ENCODE measurements around the gene PRR7. TPM values are rescaled to one million over a fixed set of nuclear protein-coding genes. Genes with fewer than 3 reads are reported as not detected.
A peak's percentile ranks its signal among the peaks of the same experiment; 100 is the strongest.

PRR7 gene
- total and polyA plus RNA-seq, 2 of the 4 experiments (the other 2 are of a cell fraction): 1.1 to 10.1 TPM

DNA sequence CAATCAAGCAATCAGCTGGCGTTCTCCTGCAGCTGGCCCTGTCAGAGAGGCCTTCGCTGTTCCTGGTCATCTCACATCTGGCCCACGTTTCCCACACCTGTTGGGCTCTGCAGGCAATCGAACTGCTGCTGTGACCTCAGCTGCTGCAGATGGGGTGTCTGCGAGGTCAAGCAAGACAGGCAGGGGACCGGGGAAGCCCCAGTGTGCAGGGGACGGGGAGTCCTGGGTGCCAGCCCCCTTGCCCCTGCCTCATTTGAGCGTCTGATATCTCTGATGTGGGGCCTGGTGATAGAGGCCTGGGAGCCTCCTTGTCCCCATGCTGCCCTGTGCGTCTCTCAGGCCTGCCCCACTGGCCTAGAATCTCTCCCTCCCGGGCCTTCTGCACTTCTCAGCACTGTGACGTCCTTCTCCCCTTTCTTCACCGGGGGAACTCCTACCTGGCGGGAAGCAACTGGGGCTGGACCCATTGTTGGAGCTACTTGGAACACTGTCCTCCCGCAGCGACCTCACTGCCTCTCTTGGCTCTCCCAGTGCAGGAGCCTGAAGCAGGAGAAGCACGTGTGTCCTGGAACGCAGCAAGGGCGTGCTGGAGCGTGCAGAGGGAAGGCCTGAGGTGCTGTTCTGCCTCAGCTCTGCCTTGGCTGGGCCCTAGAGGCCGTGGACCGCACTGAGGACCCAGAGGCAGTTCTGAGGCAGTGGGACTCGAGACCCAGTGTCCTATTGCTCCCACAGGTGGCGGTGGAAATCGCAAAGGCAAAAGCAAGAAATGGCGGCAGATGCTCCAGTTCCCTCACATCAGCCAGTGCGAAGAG lies 16.3 kb upstream of the PRR7 start:
- no peak overlapping the region for H2BK15ac ChIP-seq (ENCODE audit: low read depth, low read length)
- dilution Hi-C loops (cut with HindIII; ENCODE audit: low sequenced_read_pairs, unreplicated experiment) (no loop called here), intact Hi-C loops (cut with micrococcal nuclease) (no loop called here), in situ Hi-C loops (cut with MboI; ENCODE audit: low sequenced_read_pairs) (no loop called here)
- H4K5ac ChIP-seq (ENCODE audit: low read depth, low read length): no peak overlapping the region
- peaks cover 29% of the 10 kb centered on the region for H4K20me1 ChIP-seq (ENCODE audit: insufficient read depth, low read length)
- H3K36me3 ChIP-seq (ENCODE audit: control insufficient read depth, insufficient read depth, low read length): peaks cover 31% of the 10 kb centered on the region
- no peak overlapping the region for H3K9ac ChIP-seq (ENCODE audit: low read depth, low read length)
- no peak overlapping the region for H4K91ac ChIP-seq (ENCODE audit: insufficient read depth, low read depth, low read length)
- H2BK20ac ChIP-seq (ENCODE audit: low read depth, low read length): no peak overlapping the region
- H3K4ac ChIP-seq (ENCODE audit: low read depth, low read length): no peak overlapping the region
- H2AK9ac ChIP-seq (replicated peaks; ENCODE audit: low read depth, low read length, poor library complexity): peak overlapping the region; percentile 49
- no peak overlapping the region for H3K14ac ChIP-seq (replicated peaks; ENCODE audit: low read depth, low read length)
- 91% methylated on average over 16 of the region's 26 CpGs; no CpG with 5 or more reads in 1 of the 2 experiments for WGBS, 2 experiments (ENCODE audit: extremely low coverage in 2 of 2, insufficient read length in 1 of 2)
- no peak overlapping the region for H3K27ac ChIP-seq (ENCODE audit: insufficient read depth, low read length)
- peaks cover 9% of the 10 kb centered on the region for H3K9me1 ChIP-seq (ENCODE audit: insufficient read depth, low read length)
- H4K8ac ChIP-seq (ENCODE audit: low read depth in 2 of 2, low read length in 2 of 2): no peak overlapping the region
- no TSS peak for BruUV-seq (replicated peaks)
- TF ChIP-seq NFE2L2 (IDR thresholded peaks at IDR 0.05; ENCODE audit: low read depth, low read length) (no peak), POLR2A (IDR thresholded peaks at IDR 0.05; ENCODE audit: low read depth, low read length) (no peak), MAFK (IDR thresholded peaks at IDR 0.05; ENCODE audit: low read depth, low read length) (no peak), CEBPB (IDR thresholded peaks at IDR 0.05; ENCODE audit: low read depth, low read length) (no peak), SMC3 (IDR thresholded peaks at IDR 0.05; ENCODE audit: low read depth, low read length) (no peak), BHLHE40 (IDR thresholded peaks at IDR 0.05; ENCODE audit: low read depth, low read length) (no peak)
- TF ChIP-seq, protein P1, sequence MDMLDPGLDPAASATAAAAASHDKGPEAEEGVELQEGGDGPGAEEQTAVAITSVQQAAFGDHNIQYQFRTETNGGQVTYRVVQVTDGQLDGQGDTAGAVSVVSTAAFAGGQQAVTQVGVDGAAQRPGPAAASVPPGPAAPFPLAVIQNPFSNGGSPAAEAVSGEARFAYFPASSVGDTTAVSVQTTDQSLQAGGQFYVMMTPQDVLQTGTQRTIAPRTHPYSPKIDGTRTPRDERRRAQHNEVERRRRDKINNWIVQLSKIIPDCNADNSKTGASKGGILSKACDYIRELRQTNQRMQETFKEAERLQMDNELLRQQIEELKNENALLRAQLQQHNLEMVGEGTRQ (IDR thresholded peaks at IDR 0.05; ENCODE audit: low read depth, low read length): no peak
- TF ChIP-seq, protein P2, sequence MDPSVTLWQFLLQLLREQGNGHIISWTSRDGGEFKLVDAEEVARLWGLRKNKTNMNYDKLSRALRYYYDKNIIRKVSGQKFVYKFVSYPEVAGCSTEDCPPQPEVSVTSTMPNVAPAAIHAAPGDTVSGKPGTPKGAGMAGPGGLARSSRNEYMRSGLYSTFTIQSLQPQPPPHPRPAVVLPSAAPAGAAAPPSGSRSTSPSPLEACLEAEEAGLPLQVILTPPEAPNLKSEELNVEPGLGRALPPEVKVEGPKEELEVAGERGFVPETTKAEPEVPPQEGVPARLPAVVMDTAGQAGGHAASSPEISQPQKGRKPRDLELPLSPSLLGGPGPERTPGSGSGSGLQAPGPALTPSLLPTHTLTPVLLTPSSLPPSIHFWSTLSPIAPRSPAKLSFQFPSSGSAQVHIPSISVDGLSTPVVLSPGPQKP (IDR thresholded peaks at IDR 0.05; ENCODE audit: borderline replicate concordance, low read depth, low read length): no peak
- H3K23ac ChIP-seq (ENCODE audit: low read depth, low read length): no peak overlapping the region
- H2AK5ac ChIP-seq (ENCODE audit: low read depth, low read length): no peak overlapping the region
- no peak overlapping the region for H2BK120ac ChIP-seq (ENCODE audit: low read depth, low read length)
- no peak overlapping the region for H2AFZ ChIP-seq (replicated peaks; ENCODE audit: low read length, poor library complexity)
- no peak overlapping the region for H3K4me2 ChIP-seq (ENCODE audit: low read depth, low read length)
- H3K56ac ChIP-seq (ENCODE audit: extremely low read depth, insufficient read depth, low read length): no peak overlapping the region
- H2BK5ac ChIP-seq (ENCODE audit: low read depth, low read length, poor library complexity, severe bottlenecking): no peak overlapping the region
- no peaks in the 10 kb centered on the region for H3K27me3 ChIP-seq (ENCODE audit: control insufficient read depth, insufficient read depth, low read length)
- ChIA-PET POLR2A (ENCODE audit: unreplicated experiment) (no interaction called here), CTCF (interaction anchor here (0.8 kb wide), 1 partner anchor 15 kb away, joined by 3 read pairs; no protein-coding TSS in a partner anchor)
- H3K4me1 ChIP-seq (ENCODE audit: control insufficient read depth, insufficient read depth, low read length): peaks cover 13% of the 10 kb centered on the region
- peaks cover 13 to 48% of the 10 kb centered on the region in 2 experiments for H3K79me1 ChIP-seq (ENCODE audit: low read depth in 1 of 2, low read length in 2 of 2)
- no peak for ATAC-seq (ENCODE audit: low read depth)
- no peak overlapping the region for H3K4me3 ChIP-seq (ENCODE audit: insufficient read depth, low read depth, low read length)
- H3K18ac ChIP-seq (ENCODE audit: low read depth, low read length): no peak overlapping the region
- H3K9me3 ChIP-seq (ENCODE audit: control insufficient read depth, insufficient read depth, low read length): no peaks in the 10 kb centered on the region
- DNase-seq: no peak

All from IMR-90 (cell line).